ENCODE results near the gene CHPF2. TPM values are rescaled to one million over a fixed set of nuclear protein-coding genes. Genes with fewer than 3 reads are reported as not detected.

The CHPF2 gene
- polyA plus RNA-seq, 1 donor (not counting 4 experiments of a cell fraction or from before 2014, with no cell fraction given), result 16.2 TPM

- H3K9me1 ChIP-seq (ENCODE audit: control insufficient read depth, extremely low read depth, insufficient read depth, low read length), result no peaks in the 10 kb centered on the region
- no peaks in the 10 kb centered on the region for H3K79me2 ChIP-seq (ENCODE audit: control insufficient read depth, insufficient read depth, low read length)
- H2AFZ ChIP-seq (ENCODE audit: control insufficient read depth, low read length), result no peak overlapping the region
- FAIRE-seq, result no peak
- H4K20me1 ChIP-seq (ENCODE audit: control insufficient read depth, extremely low read depth, insufficient read depth, low read length), result no peaks in the 10 kb centered on the region
- peaks cover 41% of the 10 kb centered on the region for H3K27me3 ChIP-seq (ENCODE audit: control insufficient read depth, extremely low read depth, insufficient read depth, low read length)
- H3K4me2 ChIP-seq (ENCODE audit: control insufficient read depth, extremely low read depth, insufficient read depth, low read depth, low read length), result no peak overlapping the region
- DNase-seq (ENCODE audit: low read depth, low spot score), result no peak
- H3K9ac ChIP-seq (ENCODE audit: control insufficient read depth, extremely low read depth, insufficient read depth, low read length), result no peak overlapping the region
- no peak overlapping the region for H3K4me3 ChIP-seq (ENCODE audit: control insufficient read depth in 2 of 3, extremely low read depth in 1 of 3, insufficient read depth in 2 of 3, low read depth in 1 of 3, low read length in 3 of 3)
- no peaks in the 10 kb centered on the region for H3K4me1 ChIP-seq (ENCODE audit: control insufficient read depth, extremely low read depth, insufficient read depth, low read length)
- dilution Hi-C loops (cut with MboI; ENCODE audit: extremely low pct_ligation_motif_present, low sequenced_read_pairs), result no loop called here
- TF ChIP-seq, protein P1, sequence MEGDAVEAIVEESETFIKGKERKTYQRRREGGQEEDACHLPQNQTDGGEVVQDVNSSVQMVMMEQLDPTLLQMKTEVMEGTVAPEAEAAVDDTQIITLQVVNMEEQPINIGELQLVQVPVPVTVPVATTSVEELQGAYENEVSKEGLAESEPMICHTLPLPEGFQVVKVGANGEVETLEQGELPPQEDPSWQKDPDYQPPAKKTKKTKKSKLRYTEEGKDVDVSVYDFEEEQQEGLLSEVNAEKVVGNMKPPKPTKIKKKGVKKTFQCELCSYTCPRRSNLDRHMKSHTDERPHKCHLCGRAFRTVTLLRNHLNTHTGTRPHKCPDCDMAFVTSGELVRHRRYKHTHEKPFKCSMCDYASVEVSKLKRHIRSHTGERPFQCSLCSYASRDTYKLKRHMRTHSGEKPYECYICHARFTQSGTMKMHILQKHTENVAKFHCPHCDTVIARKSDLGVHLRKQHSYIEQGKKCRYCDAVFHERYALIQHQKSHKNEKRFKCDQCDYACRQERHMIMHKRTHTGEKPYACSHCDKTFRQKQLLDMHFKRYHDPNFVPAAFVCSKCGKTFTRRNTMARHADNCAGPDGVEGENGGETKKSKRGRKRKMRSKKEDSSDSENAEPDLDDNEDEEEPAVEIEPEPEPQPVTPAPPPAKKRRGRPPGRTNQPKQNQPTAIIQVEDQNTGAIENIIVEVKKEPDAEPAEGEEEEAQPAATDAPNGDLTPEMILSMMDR (optimal IDR thresholded peaks at IDR 0.05 in 1 of 3, IDR thresholded peaks at IDR 0.05 in 1 of 3, conservative IDR thresholded peaks at IDR 0.05 in 1 of 3; ENCODE audit: extremely low read depth in 1 of 3, insufficient read depth in 2 of 3, low read length in 3 of 3), result no peak
- no peak for TF ChIP-seq EZH2 (IDR thresholded peaks at IDR 0.05; ENCODE audit: low read length)
- H3K27ac ChIP-seq (ENCODE audit: control insufficient read depth, insufficient read depth, low read length), result no peak overlapping the region
- no peaks in the 10 kb centered on the region for H3K36me3 ChIP-seq (ENCODE audit: control insufficient read depth in 2 of 2, extremely low read depth in 1 of 2, insufficient read depth in 2 of 2, low read length in 2 of 2)
- H3K9me3 ChIP-seq (ENCODE audit: control insufficient read depth, low read depth, low read length), result no peaks in the 10 kb centered on the region
These were observed 26.6 kb upstream of the CHPF2 start for GRCh38 chr7:151205730-151206129.

GRCh38 chr7:151206914-151207313 is 25.4 kb upstream of the CHPF2 start:
- no peak overlapping the region for H3K27ac ChIP-seq (ENCODE audit: control insufficient read depth, insufficient read depth, low read length)
- TF ChIP-seq, protein P1 (optimal IDR thresholded peaks at IDR 0.05 in 1 of 3, IDR thresholded peaks at IDR 0.05 in 1 of 3, conservative IDR thresholded peaks at IDR 0.05 in 1 of 3; ENCODE audit: extremely low read depth in 1 of 3, insufficient read depth in 2 of 3, low read length in 3 of 3), result no peak
- no peak for TF ChIP-seq EZH2 (IDR thresholded peaks at IDR 0.05; ENCODE audit: low read length)
- no peak overlapping the region for H2AFZ ChIP-seq (ENCODE audit: control insufficient read depth, low read length)
- no peaks in the 10 kb centered on the region for H3K9me3 ChIP-seq (ENCODE audit: control insufficient read depth, low read depth, low read length)
- peaks cover 0 to 1% of the 10 kb centered on the region in 2 experiments for H3K36me3 ChIP-seq (ENCODE audit: control insufficient read depth in 2 of 2, extremely low read depth in 1 of 2, insufficient read depth in 2 of 2, low read length in 2 of 2)
- no peak for DNase-seq (ENCODE audit: low read depth, low spot score)
- no peak for FAIRE-seq
- H3K4me1 ChIP-seq (ENCODE audit: control insufficient read depth, extremely low read depth, insufficient read depth, low read length), result no peaks in the 10 kb centered on the region
- H3K27me3 ChIP-seq (ENCODE audit: control insufficient read depth, extremely low read depth, insufficient read depth, low read length), result peaks cover 34% of the 10 kb centered on the region
- H3K9ac ChIP-seq (ENCODE audit: control insufficient read depth, extremely low read depth, insufficient read depth, low read length), result no peak overlapping the region
- H3K4me3 ChIP-seq (ENCODE audit: control insufficient read depth in 2 of 3, extremely low read depth in 1 of 3, insufficient read depth in 2 of 3, low read depth in 1 of 3, low read length in 3 of 3), result no peak overlapping the region
- H4K20me1 ChIP-seq (ENCODE audit: control insufficient read depth, extremely low read depth, insufficient read depth, low read length), result no peaks in the 10 kb centered on the region
- no peaks in the 10 kb centered on the region for H3K79me2 ChIP-seq (ENCODE audit: control insufficient read depth, insufficient read depth, low read length)
- no peak overlapping the region for H3K4me2 ChIP-seq (ENCODE audit: control insufficient read depth, extremely low read depth, insufficient read depth, low read depth, low read length)
- H3K9me1 ChIP-seq (ENCODE audit: control insufficient read depth, extremely low read depth, insufficient read depth, low read length), result no peaks in the 10 kb centered on the region
- dilution Hi-C loops (cut with MboI; ENCODE audit: extremely low pct_ligation_motif_present, low sequenced_read_pairs), result no loop called here
